Stimulated activated CD8-positive, alpha-beta memory T cell treated with anti-CD3 and anti-CD28 coated beads, Interleukin-4, amount 100 ng/mL, for 1 hour (primary cell): Measurements from ENCODE around the gene NEXN.
"Not testable (repeated sequence)": the region's sequence is repeated elsewhere in the genome, so short reads cannot be mapped to it uniquely, and the experiment has no call there.

Experiments used
- DNase-seq, 2 donors: peaks; one replicate each; pipeline ENCODE4 v3.0.0-alpha.2; 2020; ENCODE audit warnings: low read depth in 2 of 2, low spot score in 1 of 2

NEXN gene

GRCh38 chr1:77958850-77959249 lies 70.4 kb downstream of the NEXN start:
- no peak for DNase-seq

- no peak for DNase-seq
Observed at GRCh38 chr1:77961392-77961791, 73.0 kb downstream of the NEXN start.

DNA sequence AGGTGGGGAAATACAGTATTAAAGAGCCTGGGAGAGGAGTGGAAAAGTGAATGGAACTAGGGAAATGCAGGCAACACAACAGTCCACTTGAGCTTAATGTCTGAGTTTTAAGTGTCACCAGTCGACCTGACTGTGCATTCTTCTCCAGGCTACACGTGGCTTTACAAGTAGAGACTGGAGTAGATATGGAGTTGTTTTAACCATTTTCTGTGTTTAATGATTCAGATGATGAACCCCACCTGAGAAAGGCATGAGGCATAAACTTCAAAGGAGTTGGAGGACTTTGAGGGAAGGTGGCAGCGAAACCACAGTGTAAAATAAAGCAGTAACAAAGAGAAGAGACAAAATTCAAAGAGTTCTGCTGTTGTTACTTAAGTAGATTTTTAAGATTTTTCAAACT lies 77.9 kb downstream of the NEXN start:
- no peak for DNase-seq

GRCh38 chr1:77970192-77970591 lies 81.8 kb downstream of the NEXN start:
- DNase-seq, result no peak

DNA sequence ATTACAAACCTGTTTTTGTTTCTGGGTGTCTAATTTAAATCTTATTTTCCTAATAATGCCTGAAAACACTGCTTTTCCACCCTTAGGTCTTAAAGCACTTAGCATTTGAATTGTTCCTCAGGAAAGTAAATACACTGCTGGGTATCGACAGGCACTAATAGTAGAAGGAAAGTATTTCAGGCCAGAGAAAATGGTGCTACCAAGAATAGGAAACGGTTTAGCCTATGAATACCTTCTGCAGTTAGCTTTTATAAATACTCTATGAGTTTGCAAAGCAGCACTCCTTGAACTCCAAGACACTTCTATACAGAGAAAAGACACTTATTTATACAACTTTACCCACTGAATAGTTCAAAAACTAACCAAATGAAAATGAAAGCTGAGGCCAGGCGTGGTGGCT lies 83.7 kb downstream of the NEXN start:
- DNase-seq, result no peak

DNA sequence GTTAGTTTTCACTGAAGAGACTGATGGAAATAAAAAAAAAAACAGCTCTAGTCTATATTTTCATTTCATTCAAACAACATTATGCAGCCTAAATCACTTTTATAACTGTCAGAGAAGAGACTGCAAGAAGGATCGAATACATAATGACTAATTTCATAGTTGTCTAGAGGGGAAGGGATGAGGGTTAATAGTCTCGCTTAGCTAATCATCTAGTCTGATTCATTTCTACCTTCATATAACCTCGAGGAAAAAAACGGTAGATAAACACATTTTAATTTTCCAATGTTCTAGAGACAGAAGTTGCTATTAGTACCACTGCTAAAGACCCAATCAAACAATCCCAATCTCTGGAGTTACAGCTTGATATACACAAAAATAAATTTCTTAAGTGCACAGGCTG lies 87.0 kb downstream of the NEXN start:
- no peak for DNase-seq

GRCh38 chr1:77975907-77976306 lies 87.5 kb downstream of the NEXN start:
- no peak for DNase-seq

DNA sequence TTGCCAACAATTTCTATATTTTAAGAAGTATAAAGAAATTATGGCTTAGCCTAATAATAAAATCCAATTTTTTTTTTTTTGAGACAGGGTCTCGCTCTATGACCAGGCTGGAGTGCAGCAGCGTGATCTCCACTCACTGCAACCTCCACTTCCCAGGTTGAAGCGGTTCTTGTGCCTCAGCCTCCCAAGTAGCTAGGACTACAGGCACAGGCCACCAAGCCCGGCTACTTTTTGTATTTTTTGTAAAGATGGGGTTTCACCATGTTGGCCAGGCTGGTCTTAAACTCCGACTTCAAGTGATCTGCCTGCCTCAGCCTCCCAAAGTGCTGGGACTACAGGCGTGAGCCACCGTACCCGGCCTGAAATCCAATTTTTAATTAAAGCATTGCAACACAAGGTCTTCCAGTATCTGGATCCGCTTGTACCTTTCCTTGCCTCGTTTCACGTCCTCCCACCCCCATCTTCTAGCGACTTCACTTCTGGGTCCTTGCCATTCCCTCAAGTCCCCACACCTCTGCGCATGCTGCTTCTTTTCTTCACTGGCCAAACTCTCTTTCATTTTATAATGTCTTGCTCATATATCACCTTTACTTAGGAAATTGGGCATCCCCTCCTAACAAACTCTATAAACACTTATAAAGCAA lies 88.1 kb downstream of the NEXN start:
- no peak for DNase-seq

- no peak for DNase-seq
Observed at GRCh38 chr1:77977989-77978292, 89.5 kb downstream of the NEXN start.

DNA sequence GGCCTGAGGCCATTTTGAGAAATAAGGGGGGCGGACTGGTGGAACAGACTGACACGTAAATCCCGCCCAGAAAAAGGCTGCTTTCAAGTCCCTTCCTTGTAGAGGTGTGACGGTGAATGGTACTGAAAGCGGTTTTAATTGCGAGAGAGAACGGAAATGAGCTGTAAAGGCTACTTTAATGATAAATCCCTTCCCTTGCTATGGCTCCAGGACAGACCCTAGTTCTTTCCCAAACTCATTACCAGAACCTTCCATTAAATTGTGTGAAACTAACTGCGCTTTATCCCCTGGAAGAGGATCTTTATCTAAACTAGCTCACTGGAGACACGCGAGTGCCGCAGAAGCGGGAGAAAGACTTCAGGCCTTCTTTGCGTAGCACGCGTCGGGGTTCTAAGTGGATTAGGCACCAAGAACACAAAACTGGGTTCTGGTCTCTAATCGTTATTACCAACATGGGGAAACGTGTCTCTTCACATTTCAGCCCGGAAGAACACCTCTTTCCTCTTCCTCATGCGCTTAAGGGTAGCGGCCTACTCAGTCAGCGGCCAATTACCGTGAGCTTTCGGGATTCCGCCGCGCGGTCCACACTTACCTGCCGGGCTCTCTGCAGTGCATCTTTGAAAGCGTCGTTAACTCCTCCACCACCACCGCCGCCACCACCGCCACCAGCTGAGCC lies 90.0 kb downstream of the NEXN start:
- DNase-seq, result peak; percentile 49 to 56

GRCh38 chr1:77978969-77979876 lies 90.8 kb downstream of the NEXN start, which contains the start of gene FUBP1:
TSS of gene FUBP1 (minus strand) at chr1:77979072. CDS start at chr1:77979004, 68 bp downstream.
- peak; percentile 85 to 93 for DNase-seq

DNA sequence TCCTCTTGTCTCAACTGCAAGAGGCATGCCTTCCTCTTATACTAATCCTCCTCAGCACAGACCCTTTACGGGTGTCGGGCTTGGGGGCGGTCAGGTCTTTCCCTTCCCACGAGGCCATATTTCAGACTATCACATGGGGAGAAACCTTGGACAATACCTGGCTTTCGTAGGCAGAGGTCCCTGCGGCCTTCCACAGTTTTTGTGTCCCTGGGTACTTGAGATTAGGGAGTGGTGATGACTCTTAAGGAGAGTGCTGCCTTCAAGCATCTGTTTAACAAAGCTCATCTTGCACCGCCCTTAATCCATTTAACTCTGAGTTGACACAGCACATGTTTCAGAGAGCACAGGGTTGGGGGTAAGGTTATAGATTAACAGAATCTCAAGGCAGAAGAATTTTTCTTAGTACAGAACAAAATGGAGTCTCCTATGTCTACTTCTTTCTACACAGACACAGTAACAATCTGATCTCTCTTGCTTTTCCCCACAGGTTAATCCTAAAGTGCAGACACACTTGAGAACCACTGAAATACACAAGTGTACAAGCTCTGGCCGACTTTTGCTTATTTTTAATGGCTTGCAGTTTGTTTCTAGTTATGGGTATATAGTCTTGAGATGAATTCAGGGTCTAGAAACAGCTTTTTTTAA lies 95.0 kb downstream of the NEXN start:
- DNase-seq, result not testable (repeated sequence)

DNA sequence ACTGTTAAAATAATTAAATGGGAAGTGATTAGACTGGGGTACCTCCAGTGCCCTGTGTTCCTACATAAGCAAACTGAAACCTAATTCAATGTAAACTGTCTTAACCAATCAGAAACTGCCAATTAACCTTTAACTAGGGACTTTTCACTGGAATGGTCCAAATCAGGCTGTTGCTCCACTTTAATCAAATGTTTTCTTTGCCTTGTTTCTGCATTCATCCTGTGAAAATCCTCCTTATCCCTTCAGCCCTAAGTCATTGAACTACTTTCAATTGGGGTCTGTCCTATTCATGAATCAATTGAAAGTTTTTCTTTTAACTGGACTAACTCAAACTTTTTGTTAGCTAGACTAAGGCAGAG lies 95.6 kb downstream of the NEXN start:
- no peak for DNase-seq

GRCh38 chr1:77984629-77985028 lies 96.2 kb downstream of the NEXN start:
- no peak for DNase-seq

- DNase-seq, result no peak
Observed at GRCh38 chr1:77986810-77987209, 98.4 kb downstream of the NEXN start.

DNA sequence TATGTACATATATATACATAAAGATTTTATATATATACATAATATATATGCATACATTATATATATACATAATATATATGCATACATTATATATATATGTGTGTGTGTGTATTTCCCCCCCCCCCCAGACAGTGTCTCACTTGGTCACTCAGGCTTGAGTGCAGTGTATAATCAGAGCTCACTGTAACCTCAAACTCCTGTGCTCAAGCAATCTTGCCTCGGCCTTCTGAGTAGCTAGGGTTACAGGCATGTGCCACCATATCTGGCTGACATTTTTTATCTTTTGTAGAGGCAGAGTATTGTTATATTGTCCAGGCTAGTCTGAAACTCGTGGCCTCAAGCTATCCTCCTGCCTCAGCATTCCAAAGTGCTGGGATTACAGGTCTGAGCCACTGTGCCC lies 99.5 kb downstream of the NEXN start:
- DNase-seq, result no peak

GRCh38 chr1:77989744-77990143 lies 101.3 kb downstream of the NEXN start:
- DNase-seq, result no peak

DNA sequence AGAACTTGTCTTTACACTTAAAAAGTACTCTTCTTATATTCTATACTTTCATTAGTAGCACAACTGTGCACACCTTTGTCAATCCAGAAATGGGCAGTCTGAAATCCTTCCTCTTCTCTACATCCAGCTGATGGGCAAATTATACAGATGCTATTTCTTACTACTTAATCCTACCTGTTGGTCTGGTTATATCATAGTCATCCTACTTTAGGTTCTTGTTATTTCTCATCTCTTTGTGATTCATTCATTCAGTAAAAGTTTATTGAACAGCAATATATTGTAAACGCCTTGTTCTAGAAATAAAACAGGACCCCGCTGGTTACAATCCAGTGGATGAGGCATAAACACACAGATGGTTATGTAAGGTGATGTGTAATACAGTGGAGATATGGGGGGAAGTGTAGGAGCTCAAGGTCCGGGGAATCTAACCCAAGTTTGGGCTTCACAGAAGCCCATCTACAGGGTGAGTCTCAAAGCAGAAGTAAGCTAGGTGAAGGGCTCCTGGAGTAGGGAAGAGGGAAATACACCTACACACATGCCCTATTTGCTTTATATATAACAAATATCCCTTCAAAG lies 102.3 kb downstream of the NEXN start:
- DNase-seq, result no peak

DNA sequence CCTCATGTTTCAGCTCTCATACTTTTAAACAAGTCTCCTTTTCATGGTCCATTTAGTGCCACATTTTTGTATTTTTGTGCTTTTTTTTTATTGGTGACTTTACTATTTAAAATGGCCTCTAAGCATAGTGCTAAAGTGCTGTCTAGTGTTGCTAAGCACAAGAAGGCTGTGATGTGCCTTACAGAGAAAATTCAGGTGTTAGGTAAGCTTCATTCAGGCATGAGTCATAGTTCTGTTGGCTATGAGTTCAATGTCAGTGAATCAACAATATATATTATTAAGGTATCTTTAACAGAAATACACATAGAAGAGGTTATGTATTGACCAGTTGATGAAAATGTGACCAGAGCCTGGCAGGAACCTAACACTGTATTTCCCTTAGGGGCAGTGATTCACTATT lies 103.2 kb downstream of the NEXN start:
- DNase-seq, result no peak
